ENCODE measurements around the gene MYO1C. TPM values are rescaled to one million over a fixed set of nuclear protein-coding genes. Genes with fewer than 3 reads are reported as not detected.

The MYO1C gene
- total and polyA plus RNA-seq, 9 of the 15 experiments (the other 6 are each of a cell fraction or from before 2014, with no cell fraction given), result 0.46 to 32.5 (median 11.6) TPM

- TF ChIP-seq JUND (IDR thresholded peaks at IDR 0.05; ENCODE audit: borderline replicate concordance, low read depth, low read length) (no peak), JUND (tag; IDR thresholded peaks at IDR 0.05; ENCODE audit: borderline replicate concordance, low read depth, low read length) (no peak)
These were observed 5.3 kb upstream of the MYO1C start (continued) for GRCh38 chr17:1497831-1498230.

GRCh38 chr17:1496869-1497268 lies 4.4 kb upstream of the MYO1C start:
- Histone ChIP-seq H3K27ac (ENCODE audit: extremely low read depth, low read depth, low read length) (no peak overlapping the region), H3K4me3 (no peak overlapping the region), H3K27me3 (ENCODE audit: control insufficient read depth in 2 of 2, insufficient read depth in 2 of 2, low read length in 2 of 2) (no peaks in the 10 kb centered on the region), H3K36me3 (ENCODE audit: control insufficient read depth, insufficient read depth, low read length) (no peaks in the 10 kb centered on the region), H3K4me1 (replicated peaks in 1 of 2; ENCODE audit: control insufficient read depth in 2 of 2, insufficient read depth in 2 of 2, low read length in 2 of 2) (peaks cover 3 to 24% of the 10 kb centered on the region in 2 experiments; a peak in 4 of 5 replicates), H2AFZ (ENCODE audit: low read depth, low read length) (no peak overlapping the region), H4K20me1 (replicated peaks; ENCODE audit: control insufficient read depth, insufficient read depth, low read length) (no peaks in the 10 kb centered on the region), H3K4me2 (ENCODE audit: insufficient read depth, low read length) (no peak overlapping the region), H3K79me2 (ENCODE audit: control insufficient read depth, insufficient read depth, low read length) (no peaks in the 10 kb centered on the region), H3K9ac (ENCODE audit: insufficient read depth in 1 of 2, low read depth in 2 of 2, low read length in 2 of 2) (no peak overlapping the region), H3K9me3 (replicated peaks; ENCODE audit: control insufficient read depth, insufficient read depth, low read depth, low read length) (no peaks in the 10 kb centered on the region), H3K9me1 (ENCODE audit: control insufficient read depth, insufficient read depth, low read length) (no peaks in the 10 kb centered on the region)
- ChIA-PET POLR2A (no interaction called here), CTCF (ENCODE audit: low intra/inter-chr PET ratio) (no interaction called here)
- no TSS peak for BruUV-seq (replicated peaks)
- intact Hi-C loops (cut with micrococcal nuclease) (no loop called here), in situ Hi-C loops (cut with MboI) (no loop called here)
- DNase-seq (ENCODE audit: extremely low read depth in 1 of 4, low spot score in 3 of 4) (no peak), ATAC-seq (no peak), FAIRE-seq (no peak)
- TF ChIP-seq POLR2H (tag; IDR thresholded peaks at IDR 0.05; ENCODE audit: low read depth) (no peak), POLR2G (IDR thresholded peaks at IDR 0.05; ENCODE audit: low read depth, low read length) (0 out of 2 replicates have a peak, but pooled peaks have one; percentile 8), CC2D1A (IDR thresholded peaks at IDR 0.05) (no peak), HOXB6 (CRISPR knock-in tag; IDR thresholded peaks at IDR 0.05; ENCODE audit: borderline replicate concordance) (no peak)
- 69% methylated on average over 10 of the region's 14 CpGs for WGBS (ENCODE audit: insufficient coverage, low coverage, missing lambda C conversion rate)
